DND-41 (cell line): Measurements from ENCODE around the gene CAPZA1.

Experiments used
- CTCF ChIP-seq: IDR thresholded peaks from 2 replicates; pipeline ENCODE4 v1.5.1; 2012; ENCODE audit warnings: borderline replicate concordance, low read length, moderate library complexity, mild to moderate bottlenecking; ENCODE audit not compliant: poor library complexity, severe bottlenecking; ENCODE audit errors: extremely low read depth
- EZH2 ChIP-seq: IDR thresholded peaks from 3 replicates; pipeline ENCODE4 v1.6.1; 2012; ENCODE audit warnings: borderline replicate concordance, low read depth, mild to moderate bottlenecking, moderate library complexity, low read length, inconsistent platforms; ENCODE audit not compliant: severe bottlenecking

DNA sequence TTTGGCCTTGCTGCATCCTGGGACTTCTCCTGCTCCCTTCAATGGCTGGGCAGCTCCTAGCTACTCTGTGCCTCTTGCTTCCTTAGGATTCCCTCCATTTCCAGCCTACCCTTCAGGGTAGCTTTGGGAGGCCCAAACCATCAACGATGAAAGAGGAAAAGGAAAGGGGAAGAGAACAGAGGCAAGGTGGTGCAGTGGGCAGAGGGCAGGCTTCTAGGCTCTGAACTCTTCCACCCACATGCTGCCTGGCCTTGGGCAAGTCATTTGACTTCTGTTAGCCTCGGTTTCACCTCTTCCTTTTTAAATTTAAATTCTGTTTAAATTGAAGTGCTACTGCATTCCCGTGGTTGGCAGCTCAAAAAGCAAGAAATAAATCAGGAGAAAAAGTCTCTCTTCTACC, 101.2 kb downstream of the CAPZA1 start:
- TF ChIP-seq CTCF: no peak
- no peak for TF ChIP-seq EZH2
